ENCODE measurements around the gene TTC23L.

DNA sequence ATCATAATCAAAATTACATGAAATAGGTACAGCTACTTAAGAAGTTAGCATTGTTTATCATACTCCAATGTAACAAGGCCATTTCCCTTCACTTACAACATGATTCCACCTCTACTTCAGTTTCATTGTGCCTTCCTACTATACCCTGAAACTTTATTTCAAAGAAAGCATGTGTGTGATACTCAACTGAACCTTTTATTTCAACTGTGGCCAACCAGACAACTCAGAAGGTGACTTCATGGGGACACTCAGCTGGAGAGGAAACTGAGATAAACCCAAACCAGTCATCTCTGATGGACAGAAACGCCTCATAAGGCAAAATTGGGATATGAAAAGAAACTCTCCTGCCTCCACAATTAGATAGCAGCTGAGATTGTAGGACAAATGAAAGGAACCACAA lies 5.9 kb upstream of the TTC23L start:
- TF ChIP-seq, protein P1, sequence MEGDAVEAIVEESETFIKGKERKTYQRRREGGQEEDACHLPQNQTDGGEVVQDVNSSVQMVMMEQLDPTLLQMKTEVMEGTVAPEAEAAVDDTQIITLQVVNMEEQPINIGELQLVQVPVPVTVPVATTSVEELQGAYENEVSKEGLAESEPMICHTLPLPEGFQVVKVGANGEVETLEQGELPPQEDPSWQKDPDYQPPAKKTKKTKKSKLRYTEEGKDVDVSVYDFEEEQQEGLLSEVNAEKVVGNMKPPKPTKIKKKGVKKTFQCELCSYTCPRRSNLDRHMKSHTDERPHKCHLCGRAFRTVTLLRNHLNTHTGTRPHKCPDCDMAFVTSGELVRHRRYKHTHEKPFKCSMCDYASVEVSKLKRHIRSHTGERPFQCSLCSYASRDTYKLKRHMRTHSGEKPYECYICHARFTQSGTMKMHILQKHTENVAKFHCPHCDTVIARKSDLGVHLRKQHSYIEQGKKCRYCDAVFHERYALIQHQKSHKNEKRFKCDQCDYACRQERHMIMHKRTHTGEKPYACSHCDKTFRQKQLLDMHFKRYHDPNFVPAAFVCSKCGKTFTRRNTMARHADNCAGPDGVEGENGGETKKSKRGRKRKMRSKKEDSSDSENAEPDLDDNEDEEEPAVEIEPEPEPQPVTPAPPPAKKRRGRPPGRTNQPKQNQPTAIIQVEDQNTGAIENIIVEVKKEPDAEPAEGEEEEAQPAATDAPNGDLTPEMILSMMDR (IDR thresholded peaks at IDR 0.05; ENCODE audit: low read depth, low read length), result no peak
- TF ChIP-seq EZH2phosphoT487 (IDR thresholded peaks at IDR 0.05; ENCODE audit: low read depth), result no peak
